H9 (cell line): ENCODE data around the gene SLC2A2. TPM values are rescaled to one million over a fixed set of nuclear protein-coding genes. Genes with fewer than 3 reads are reported as not detected.

ENCODE experiments used
- DNase-seq: peaks from one replicate; pipeline ENCODE4 v3.0.0-alpha.2; 2017
- H2AFZ ChIP-seq: one replicate; pipeline ENCODE4 v1.6.1; 2013; ENCODE audit warnings: mild to moderate bottlenecking, low read length, control low read depth, moderate library complexity
- H2AK5ac ChIP-seq: 2 replicates; pipeline ENCODE4 v1.6.1; 2013; ENCODE audit warnings: low read length, control low read depth, mixed read lengths; ENCODE audit not compliant: insufficient read length
- H2BK120ac ChIP-seq: one replicate; pipeline ENCODE4 v1.6.1; 2013; ENCODE audit warnings: low read depth, mild to moderate bottlenecking, low read length, control low read depth, inconsistent platforms; ENCODE audit not compliant: poor library complexity, severe bottlenecking
- H2BK12ac ChIP-seq: 2 replicates; pipeline ENCODE4 v1.6.1; 2013; ENCODE audit warnings: low read length, control low read depth, mixed read lengths, low read depth; ENCODE audit not compliant: insufficient read length
- H2BK15ac ChIP-seq: 2 replicates; pipeline ENCODE4 v1.6.1; 2013; ENCODE audit warnings: low read depth, low read length, control low read depth
- H2BK20ac ChIP-seq: one replicate; pipeline ENCODE4 v1.6.1; 2013; ENCODE audit warnings: low read depth, mild to moderate bottlenecking, low read length, control low read depth, inconsistent platforms; ENCODE audit not compliant: poor library complexity, severe bottlenecking
- H2BK5ac ChIP-seq: 2 replicates; pipeline ENCODE4 v1.6.1; 2013; ENCODE audit warnings: low read length, control low read depth, mixed read lengths; ENCODE audit not compliant: insufficient read length
- H3K14ac ChIP-seq: 2 replicates; pipeline ENCODE4 v1.6.1; 2013; ENCODE audit warnings: low read length, control low read depth; ENCODE audit not compliant: insufficient read depth
- H3K18ac ChIP-seq: 2 replicates; pipeline ENCODE4 v1.6.1; 2013; ENCODE audit warnings: low read depth, mild to moderate bottlenecking, mixed read lengths, low read length, control low read depth; ENCODE audit not compliant: insufficient read length
- H3K23ac ChIP-seq: 2 replicates; pipeline ENCODE4 v1.6.1; 2013; ENCODE audit warnings: low read length, control low read depth, mixed read lengths, low read depth; ENCODE audit not compliant: insufficient read length
- H3K23me2 ChIP-seq: 2 replicates; pipeline ENCODE4 v1.6.1; 2013; ENCODE audit warnings: low read depth, mild to moderate bottlenecking, mixed read lengths, low read length, control low read depth; ENCODE audit not compliant: insufficient read length, poor library complexity, severe bottlenecking
- H3K27ac ChIP-seq: 2 replicates; pipeline ENCODE4 v1.5.1; 2013; ENCODE audit warnings: low read length, control low read depth, mixed read lengths, low read depth; ENCODE audit not compliant: insufficient read length
- H3K27me3 ChIP-seq: 2 replicates; pipeline ENCODE4 v1.6.1; 2013; ENCODE audit warnings: low read length, control low read depth, inconsistent platforms; ENCODE audit not compliant: insufficient read depth
- H3K4ac ChIP-seq: 2 replicates; pipeline ENCODE4 v1.6.1; 2013; ENCODE audit warnings: low read depth, mild to moderate bottlenecking, control low read depth, inconsistent platforms, low read length, moderate library complexity
- H3K4me1 ChIP-seq: 2 replicates; pipeline ENCODE4 v1.6.1; 2013; ENCODE audit warnings: low read length, control low read depth, inconsistent platforms; ENCODE audit not compliant: insufficient read depth
- H3K4me2 ChIP-seq: 2 replicates; pipeline ENCODE4 v1.6.1; 2013; ENCODE audit warnings: low read length, control low read depth, mixed read lengths; ENCODE audit not compliant: insufficient read length, insufficient read depth
- H3K56ac ChIP-seq: 2 replicates; pipeline ENCODE4 v1.6.1; 2013; ENCODE audit warnings: low read depth, mild to moderate bottlenecking, mixed read lengths, low read length, control low read depth; ENCODE audit not compliant: insufficient read length
- H3K79me1 ChIP-seq: 2 replicates; pipeline ENCODE4 v1.6.1; 2013; ENCODE audit warnings: low read depth, mild to moderate bottlenecking, moderate library complexity, low read length, control low read depth, inconsistent platforms; ENCODE audit not compliant: insufficient read depth, poor library complexity, severe bottlenecking
- H3K79me2 ChIP-seq: 2 replicates; pipeline ENCODE4 v1.6.1; 2013; ENCODE audit warnings: low read length, control low read depth, inconsistent platforms; ENCODE audit not compliant: insufficient read depth
- H3K9ac ChIP-seq: 2 replicates; pipeline ENCODE4 v1.6.1; 2013; ENCODE audit warnings: low read length, control low read depth, mixed read lengths; ENCODE audit not compliant: insufficient read length; ENCODE audit errors: extremely low read depth
- H3K9me3 ChIP-seq: one replicate; pipeline ENCODE4 v1.6.1; 2013; ENCODE audit warnings: low read depth, low read length, inconsistent platforms; ENCODE audit not compliant: control insufficient read depth
- H3T11ph ChIP-seq: one replicate; pipeline ENCODE4 v1.6.1; 2013; ENCODE audit warnings: mild to moderate bottlenecking, low read length, control low read depth, inconsistent platforms
- H4K20me1 ChIP-seq: one replicate; pipeline ENCODE4 v1.6.1; 2013; ENCODE audit not compliant: control insufficient read depth, insufficient read length, insufficient read depth
- H4K5ac ChIP-seq: 2 replicates; pipeline ENCODE4 v1.6.1; 2013; ENCODE audit warnings: low read depth, mild to moderate bottlenecking, mixed read lengths, low read length, control low read depth; ENCODE audit not compliant: insufficient read length
- H4K8ac ChIP-seq: replicated peaks from 2 replicates; pipeline ENCODE4 v1.6.1; 2013; ENCODE audit warnings: low read length, control low read depth, mixed read lengths, low read depth; ENCODE audit not compliant: insufficient read length
- H4K91ac ChIP-seq: 2 replicates; pipeline ENCODE4 v1.6.1; 2013; ENCODE audit warnings: low read depth, mild to moderate bottlenecking, moderate library complexity, mixed read lengths, low read length, control low read depth; ENCODE audit not compliant: insufficient read length
- H3K27ac Mint-ChIP-seq, 3 experiments: 2 replicates in 2 of 3; 3 replicates in 1 of 3; pipeline ENCODE4 v1.8.0; 2020 to 2021; ENCODE audit warnings: mixed read lengths in 3 of 3, mild to moderate bottlenecking in 1 of 3, moderate library complexity in 1 of 3
- H3K27me3 Mint-ChIP-seq: 2 replicates; pipeline ENCODE4 v1.8.0; 2021; ENCODE audit warnings: low read depth, mild to moderate bottlenecking, moderate library complexity, mixed read lengths
- H3K36me3 Mint-ChIP-seq, 3 experiments: 2 replicates in 2 of 3; 3 replicates in 1 of 3; pipeline ENCODE4 v1.8.0; 2020 to 2021; ENCODE audit warnings: low read depth in 3 of 3, mixed read lengths in 3 of 3; ENCODE audit not compliant: insufficient read depth in 1 of 3
- H3K4me1 Mint-ChIP-seq, 2 experiments: 2 replicates each; pipeline ENCODE4 v1.8.0; 2020; ENCODE audit warnings: mixed read lengths in 2 of 2
- H3K4me3 Mint-ChIP-seq, 2 experiments: 2 replicates in 1 of 2; 3 replicates in 1 of 2; pipeline ENCODE4 v1.8.0; 2020 to 2021; ENCODE audit warnings: mild to moderate bottlenecking in 2 of 2, mixed read lengths in 2 of 2, moderate library complexity in 1 of 2
- H3K9me3 Mint-ChIP-seq, 2 experiments: 2 replicates in 1 of 2; 3 replicates in 1 of 2; pipeline ENCODE4 v1.8.0; 2020; ENCODE audit warnings: mild to moderate bottlenecking in 2 of 2, mixed read lengths in 2 of 2, moderate library complexity in 1 of 2
- CTCF ChIP-seq: fragments of 200-600 bp; sonication (generic); conservative IDR thresholded peaks from 3 replicates; pipeline ENCODE4 v1.8.0; 2021; ENCODE audit warnings: antibody characterized with exemption, mild to moderate bottlenecking
- WGBS: extraction: QIAGEN DNeasy Blood & Tissue Kit; methylation state at CpG from one replicate; pipeline ENCODE4 v1.1.7; 2013; ENCODE audit warnings: missing lambda C conversion rate, low lambda C conversion rate, mixed read lengths; ENCODE audit not compliant: insufficient read length; ENCODE audit errors: extremely low coverage; 5-methylcytosine and 5-hydroxymethylcytosine counted together
- total RNA-seq: library from RNA; stranded (reverse); gene quantifications from 2 replicates; pipeline ENCODE4 v1.2.1, GENCODE V29; 2021

Gene SLC2A2
- total RNA-seq, 1 experiment from 2014 or later = not detected

DNA sequence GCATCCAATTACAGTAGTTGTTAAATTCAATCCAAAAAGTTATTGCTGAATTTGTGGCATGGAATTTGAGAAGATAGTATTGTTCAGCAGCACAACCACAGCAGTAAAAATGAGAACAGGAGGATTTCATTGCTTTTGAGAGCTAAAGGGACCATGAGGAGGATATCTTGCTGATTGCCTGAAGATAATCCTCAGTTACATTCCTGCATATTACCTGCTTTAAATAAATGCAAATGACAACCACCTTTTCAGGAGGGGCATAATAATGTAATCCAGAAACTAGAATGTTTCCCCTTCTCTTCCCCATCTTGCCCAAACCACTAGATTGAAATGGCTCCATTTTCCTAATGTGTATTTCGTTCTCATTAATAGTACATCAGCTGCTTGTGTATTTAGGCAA lies 35.2 kb upstream of the SLC2A2 start:
- H3K56ac ChIP-seq = no peak overlapping the region
- H2BK15ac ChIP-seq = no peak overlapping the region
- H3K4me2 ChIP-seq = no peak overlapping the region
- peaks cover 13 to 18% of the 10 kb centered on the region in 2 experiments for H3K4me1 Mint-ChIP-seq
- peaks cover 4 to 7% (median 5%) of the 10 kb centered on the region in 3 experiments; a peak in 5 of 7 replicates for H3K36me3 Mint-ChIP-seq
- H2AFZ ChIP-seq = no peak overlapping the region
- no peak overlapping the region for H3K9ac ChIP-seq
- no peak overlapping the region for H4K91ac ChIP-seq
- H4K5ac ChIP-seq = no peak overlapping the region
- DNase-seq = no peak
- no peak overlapping the region for H3K14ac ChIP-seq
- H3K79me2 ChIP-seq = no peaks in the 10 kb centered on the region
- H3K27ac Mint-ChIP-seq = peak overlapping the region; percentile 62 to 95 (median 69); a peak in 5 of 7 replicates
- no peaks in the 10 kb centered on the region for H3K79me1 ChIP-seq
- WGBS = no CpG with 5 or more reads among the region's 1 CpG
- peak overlapping the region in 1 of 2 experiments; percentile 44; a peak in 1 of 5 replicates for H3K4me3 Mint-ChIP-seq
- no peak overlapping the region for H2BK120ac ChIP-seq
- no peaks in the 10 kb centered on the region for H3K9me3 Mint-ChIP-seq
- no peaks in the 10 kb centered on the region for H3K27me3 Mint-ChIP-seq
- no peak overlapping the region for H3K27ac ChIP-seq
- peaks cover 5% of the 10 kb centered on the region; the same call in 1 of the 2 replicates for H3K4me1 ChIP-seq
- no peaks in the 10 kb centered on the region for H3K27me3 ChIP-seq
- no peak overlapping the region for H2BK20ac ChIP-seq
- no peaks in the 10 kb centered on the region for H3K9me3 ChIP-seq
- H2AK5ac ChIP-seq = no peak overlapping the region
- no peak overlapping the region for H3T11ph ChIP-seq
- H4K8ac ChIP-seq = no peak overlapping the region
- no peak for TF ChIP-seq CTCF
- no peak overlapping the region for H3K18ac ChIP-seq
- no peak overlapping the region for H2BK5ac ChIP-seq
- no peak overlapping the region for H3K4ac ChIP-seq
- H3K23ac ChIP-seq = no peak overlapping the region
- no peaks in the 10 kb centered on the region for H4K20me1 ChIP-seq
- H2BK12ac ChIP-seq = no peak overlapping the region
- H3K23me2 ChIP-seq = no peaks in the 10 kb centered on the region
